ENCODE data around the gene PPP2R5E.
"Not testable (repeated sequence)": the region's sequence is repeated elsewhere in the genome, so short reads cannot be mapped to it uniquely, and the experiment has no call there.

The PPP2R5E gene

GRCh38 chr14:63535918-63536317 is 7.3 kb downstream of the PPP2R5E start:
- Histone ChIP-seq H3K36me3 (ENCODE audit: control insufficient read depth, insufficient read depth, low read length) (peaks cover 5% of the 10 kb centered on the region), H3K27me3 (replicated peaks; ENCODE audit: control insufficient read depth, insufficient read depth, low read length) (no peaks in the 10 kb centered on the region), H3K4me3 (replicated peaks; ENCODE audit: low read depth, low read length) (no peak overlapping the region)
- no peak for DNase-seq (ENCODE audit: extremely low read depth, insufficient read length)
- TF ChIP-seq CTCF (IDR thresholded peaks at IDR 0.05; ENCODE audit: insufficient read depth, low read length, poor library complexity, severe bottlenecking), result no peak

GRCh38 chr14:63533474-63533873 is 9.7 kb downstream of the PPP2R5E start:
- peaks cover 5% of the 10 kb centered on the region for H3K36me3 ChIP-seq (ENCODE audit: control insufficient read depth, insufficient read depth, low read length)
- no peaks in the 10 kb centered on the region for H3K27me3 ChIP-seq (replicated peaks; ENCODE audit: control insufficient read depth, insufficient read depth, low read length)
- no peak for DNase-seq (ENCODE audit: extremely low read depth, insufficient read length)
- H3K4me3 ChIP-seq (replicated peaks; ENCODE audit: low read depth, low read length), result no peak overlapping the region
- no peak for TF ChIP-seq CTCF (IDR thresholded peaks at IDR 0.05; ENCODE audit: insufficient read depth, low read length, poor library complexity, severe bottlenecking)

- Histone ChIP-seq H3K27me3 (replicated peaks; ENCODE audit: control insufficient read depth, insufficient read depth, low read length) (no peaks in the 10 kb centered on the region), H3K36me3 (ENCODE audit: control insufficient read depth, insufficient read depth, low read length) (peaks cover 3% of the 10 kb centered on the region; the same call in 1 of the 2 replicates), H3K4me3 (replicated peaks; ENCODE audit: low read depth, low read length) (no peak overlapping the region)
- TF ChIP-seq CTCF (IDR thresholded peaks at IDR 0.05; ENCODE audit: insufficient read depth, low read length, poor library complexity, severe bottlenecking), result no peak
- no peak for DNase-seq (ENCODE audit: extremely low read depth, insufficient read length)
Observed at GRCh38 chr14:63524537-63525155, 18.5 kb downstream of the PPP2R5E start.

GRCh38 chr14:63523735-63524426 is 19.3 kb downstream of the PPP2R5E start:
- peaks cover 3% of the 10 kb centered on the region; the same call in 1 of the 2 replicates for H3K36me3 ChIP-seq (ENCODE audit: control insufficient read depth, insufficient read depth, low read length)
- H3K4me3 ChIP-seq (replicated peaks; ENCODE audit: low read depth, low read length), result no peak overlapping the region
- H3K27me3 ChIP-seq (replicated peaks; ENCODE audit: control insufficient read depth, insufficient read depth, low read length), result no peaks in the 10 kb centered on the region
- no peak for DNase-seq (ENCODE audit: extremely low read depth, insufficient read length)
- TF ChIP-seq CTCF (IDR thresholded peaks at IDR 0.05; ENCODE audit: insufficient read depth, low read length, poor library complexity, severe bottlenecking), result no peak

- not testable (repeated sequence) for H3K36me3 ChIP-seq (ENCODE audit: control insufficient read depth, insufficient read depth, low read length); DNase-seq (ENCODE audit: extremely low read depth, insufficient read length); H3K4me3 ChIP-seq (replicated peaks; ENCODE audit: low read depth, low read length); H3K27me3 ChIP-seq (replicated peaks; ENCODE audit: control insufficient read depth, insufficient read depth, low read length)
Observed at GRCh38 chr14:63522511-63522910, 20.7 kb downstream of the PPP2R5E start.

- Histone ChIP-seq H3K4me3 (replicated peaks; ENCODE audit: low read depth, low read length) (no peak overlapping the region), H3K27me3 (replicated peaks; ENCODE audit: control insufficient read depth, insufficient read depth, low read length) (no peaks in the 10 kb centered on the region), H3K36me3 (ENCODE audit: control insufficient read depth, insufficient read depth, low read length) (no peaks in the 10 kb centered on the region)
- TF ChIP-seq CTCF (IDR thresholded peaks at IDR 0.05; ENCODE audit: insufficient read depth, low read length, poor library complexity, severe bottlenecking), result no peak
- no peak for DNase-seq (ENCODE audit: extremely low read depth, insufficient read length)
Observed at GRCh38 chr14:63517354-63517753, 25.8 kb downstream of the PPP2R5E start.
